Measurements from ENCODE around the gene KRT7. TPM values are rescaled to one million over a fixed set of nuclear protein-coding genes. Genes with fewer than 3 reads are reported as not detected.

KRT7 gene
- total RNA-seq, 1 experiment from 2014 or later, result 10.0 TPM

GRCh38 chr12:52267266-52267665 lies 34.2 kb downstream of the KRT7 start:
- Histone ChIP-seq H3K18ac (ENCODE audit: insufficient read length, low read depth, low read length) (no peak overlapping the region), H4K8ac (replicated peaks; ENCODE audit: insufficient read length, low read depth, low read length) (no peak overlapping the region), H4K20me1 (ENCODE audit: control insufficient read depth, insufficient read depth, insufficient read length) (no peaks in the 10 kb centered on the region), H2AK5ac (ENCODE audit: insufficient read length, low read length) (no peak overlapping the region), H3K23ac (ENCODE audit: insufficient read length, low read depth, low read length) (no peak overlapping the region), H3K9ac (ENCODE audit: extremely low read depth, insufficient read length, low read length) (no peak overlapping the region), H3K79me1 (ENCODE audit: insufficient read depth, low read depth, low read length, poor library complexity, severe bottlenecking) (no peaks in the 10 kb centered on the region), H2BK5ac (ENCODE audit: insufficient read length, low read length) (no peak overlapping the region), H3K9me3 (ENCODE audit: control insufficient read depth, low read depth, low read length) (no peaks in the 10 kb centered on the region), H2BK15ac (ENCODE audit: low read depth, low read length) (no peak overlapping the region), H3K4me2 (ENCODE audit: insufficient read depth, insufficient read length, low read length) (no peak overlapping the region), H2BK120ac (ENCODE audit: low read depth, low read length, poor library complexity, severe bottlenecking) (no peak overlapping the region), H3K27me3 (ENCODE audit: insufficient read depth, low read length) (no peaks in the 10 kb centered on the region; the same call in 1 of the 2 replicates), H3K27ac (ENCODE audit: insufficient read length, low read depth, low read length) (no peak overlapping the region), H4K91ac (ENCODE audit: insufficient read length, low read depth, low read length) (no peak overlapping the region), H3K14ac (ENCODE audit: insufficient read depth, low read length) (no peak overlapping the region), H3K23me2 (ENCODE audit: insufficient read length, low read depth, low read length, poor library complexity, severe bottlenecking) (no peaks in the 10 kb centered on the region), H3K56ac (ENCODE audit: insufficient read length, low read depth, low read length) (no peak overlapping the region), H3K4ac (ENCODE audit: low read depth, low read length) (no peak overlapping the region), H2AFZ (ENCODE audit: low read length) (no peak overlapping the region), H2BK12ac (ENCODE audit: insufficient read length, low read depth, low read length) (no peak overlapping the region), H4K5ac (ENCODE audit: insufficient read length, low read depth, low read length) (no peak overlapping the region), H2BK20ac (ENCODE audit: low read depth, low read length, poor library complexity, severe bottlenecking) (no peak overlapping the region), H3K79me2 (ENCODE audit: insufficient read depth, low read length) (no peaks in the 10 kb centered on the region), H3K4me1 (ENCODE audit: insufficient read depth, low read length) (no peaks in the 10 kb centered on the region), H3T11ph (ENCODE audit: low read length) (no peak overlapping the region)
- TF ChIP-seq, protein P1, sequence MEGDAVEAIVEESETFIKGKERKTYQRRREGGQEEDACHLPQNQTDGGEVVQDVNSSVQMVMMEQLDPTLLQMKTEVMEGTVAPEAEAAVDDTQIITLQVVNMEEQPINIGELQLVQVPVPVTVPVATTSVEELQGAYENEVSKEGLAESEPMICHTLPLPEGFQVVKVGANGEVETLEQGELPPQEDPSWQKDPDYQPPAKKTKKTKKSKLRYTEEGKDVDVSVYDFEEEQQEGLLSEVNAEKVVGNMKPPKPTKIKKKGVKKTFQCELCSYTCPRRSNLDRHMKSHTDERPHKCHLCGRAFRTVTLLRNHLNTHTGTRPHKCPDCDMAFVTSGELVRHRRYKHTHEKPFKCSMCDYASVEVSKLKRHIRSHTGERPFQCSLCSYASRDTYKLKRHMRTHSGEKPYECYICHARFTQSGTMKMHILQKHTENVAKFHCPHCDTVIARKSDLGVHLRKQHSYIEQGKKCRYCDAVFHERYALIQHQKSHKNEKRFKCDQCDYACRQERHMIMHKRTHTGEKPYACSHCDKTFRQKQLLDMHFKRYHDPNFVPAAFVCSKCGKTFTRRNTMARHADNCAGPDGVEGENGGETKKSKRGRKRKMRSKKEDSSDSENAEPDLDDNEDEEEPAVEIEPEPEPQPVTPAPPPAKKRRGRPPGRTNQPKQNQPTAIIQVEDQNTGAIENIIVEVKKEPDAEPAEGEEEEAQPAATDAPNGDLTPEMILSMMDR (conservative IDR thresholded peaks at IDR 0.05), result no peak
- peaks cover 0 to 2% of the 10 kb centered on the region in 2 experiments for H3K4me1 Mint-ChIP-seq
- H3K27me3 Mint-ChIP-seq (ENCODE audit: low read depth), result peaks cover 33% of the 10 kb centered on the region
- no peak overlapping the region for H3K27ac Mint-ChIP-seq
- DNase-seq, result no peak
- peaks cover 0 to 5% (median 0%) of the 10 kb centered on the region in 3 experiments; a peak in 1 of 7 replicates for H3K36me3 Mint-ChIP-seq (ENCODE audit: insufficient read depth in 1 of 3, low read depth in 3 of 3)
- WGBS (ENCODE audit: extremely low coverage, insufficient read length, low lambda C conversion rate), result no CpG with 5 or more reads among the region's 3 CpGs
- H3K4me3 Mint-ChIP-seq, result no peak overlapping the region
- H3K9me3 Mint-ChIP-seq, result peaks cover 4 to 7% of the 10 kb centered on the region in 2 experiments; a peak in 3 of 5 replicates
